Stomach (tissue), 9 donors: ENCODE data around the gene IQCM. TPM values are rescaled to one million over a fixed set of nuclear protein-coding genes. Genes with fewer than 3 reads are reported as not detected.

Source experiments
- DNase-seq, 2 donors: peaks; one replicate each; pipeline versions ENCODE4 v3.0.0 to v3.0.0-alpha.2; 2013 to 2019
- H3K27ac ChIP-seq, 5 donors: fragments of 200-600 bp in 4 of 5; sonication (generic) in 4 of 5; one replicate each; pipeline ENCODE4 v1.5.1; 2013 to 2019; ENCODE audit warnings: mild to moderate bottlenecking in 1 of 5, moderate library complexity in 1 of 5
- H3K27me3 ChIP-seq, 3 donors: fragments of 200-600 bp; sonication (generic); one replicate each; pipeline ENCODE4 v1.5.1; 2017 to 2019; ENCODE audit warnings: mixed run types in 1 of 3
- H3K36me3 ChIP-seq, 4 donors: fragments of 200-600 bp; sonication (generic); 1 replicate in 3 of 4; 2 replicates in 1 of 4; pipeline ENCODE4 v1.5.1; 2016 to 2019
- H3K4me1 ChIP-seq, 4 donors: fragments of 200-600 bp; sonication (generic); one replicate each; pipeline ENCODE4 v1.5.1; 2016 to 2019
- H3K4me3 ChIP-seq, 4 donors: fragments of 200-600 bp; sonication (generic) in 3 of 4; one replicate each; pipeline ENCODE4 v1.5.1; 2016 to 2019; ENCODE audit warnings: mild to moderate bottlenecking in 1 of 4
- H3K9me3 ChIP-seq, 4 donors: fragments of 200-600 bp; sonication (generic); one replicate each; pipeline ENCODE4 v1.5.1; 2016 to 2019
- CTCF ChIP-seq, 7 experiments: fragments of 450-650 bp in 4 of 7; fragments of 200-600 bp in 3 of 7; sonication (generic) in 3 of 7; IDR thresholded peaks; one replicate each; pipeline ENCODE4 v1.5.1; 2016 to 2019; ENCODE audit warnings: antibody characterized with exemption in 7 of 7, control low read depth in 2 of 7, mild to moderate bottlenecking in 1 of 7
- EP300 ChIP-seq: sonication (generic); formaldehyde crosslinking; IDR thresholded peaks from one replicate; pipeline ENCODE4 v1.6.1; 2017; ENCODE audit warnings: antibody characterized with exemption
- POLR2A ChIP-seq, 4 donors: fragments of 450-650 bp; IDR thresholded peaks; one replicate each; pipeline ENCODE4 v1.6.1; 2016; ENCODE audit warnings: antibody characterized with exemption in 4 of 4, control low read depth in 2 of 4, mild to moderate bottlenecking in 1 of 4, moderate library complexity in 1 of 4
- POLR2AphosphoS5 ChIP-seq, 3 donors: sonication (generic); formaldehyde crosslinking; IDR thresholded peaks; one replicate each; pipeline ENCODE4 v1.6.1; 2016; ENCODE audit warnings: antibody characterized with exemption in 3 of 3
- WGBS, 5 donors: extraction: QIAGEN DNeasy Blood & Tissue Kit in 3 of 5; methylation state at CpG; one replicate each; pipeline versions ENCODE4 v1.1.5 to v1.1.7; 2013 to 2018; 5-methylcytosine and 5-hydroxymethylcytosine counted together
- intact Hi-C: fragments of 100-400 bp; cut with DNase I; formaldehyde crosslinking; loops from one replicate; pipeline ENCODE4 v1.15.1; 2023; ENCODE audit warnings: low total_unique reads
- polyA plus RNA-seq, 3 donors: library from polyadenylated mRNA; stranded (reverse); fragments of 200-250 nt; gene quantifications; one replicate each; pipeline ENCODE4 v1.2.3, GENCODE V29; 2013
- total RNA-seq, 5 donors: library from RNA; depleted of rRNA; stranded (reverse); fragments of >200 nt; gene quantifications; one replicate each; pipeline versions ENCODE4 v1.1.0 to v1.2.3, GENCODE V29; 2014 to 2016
- donor health status: healthy with polysubstance abuse.
- donor health status: Bipolar disorder and iron deficiency.
- donor health status: healthy.

IQCM gene
- total and polyA plus RNA-seq, 8 donors: not detected

- 70 to 81% (median 74%) methylated on average over 1 of the region's 1 CpG for WGBS, 5 donors
These were observed 349.7 kb downstream of the IQCM start for GRCh38 chr4:149465955-149466354.

GRCh38 chr4:149443537-149443936 lies 372.1 kb downstream of the IQCM start:
- TF ChIP-seq EP300: no peak
- no peak for TF ChIP-seq POLR2A (IDR thresholded peaks at IDR 0.05)
- TF ChIP-seq CTCF (IDR thresholded peaks at IDR 0.05): no peak
- no peak for TF ChIP-seq POLR2AphosphoS5 (IDR thresholded peaks at IDR 0.05)
- H3K36me3 ChIP-seq: no peaks in the 10 kb centered on the region
- H3K4me1 ChIP-seq: no peaks in the 10 kb centered on the region
- H3K27ac ChIP-seq: no peak overlapping the region
- H3K4me3 ChIP-seq: no peak overlapping the region
- H3K27me3 ChIP-seq: no peaks in the 10 kb centered on the region
- intact Hi-C loops: no loop called here
- no peak for DNase-seq
- WGBS, 5 donors: 77 to 90% (median 79%) methylated on average over 2 of the region's 2 CpGs
- H3K9me3 ChIP-seq: no peaks in the 10 kb centered on the region

More at GRCh38 chr4:149465955-149466354, 349.7 kb downstream of the IQCM start:
- peaks cover 0 to 17% (median 12%) of the 10 kb centered on the region in 4 donors for H3K9me3 ChIP-seq
- peak in 1 of 2 donors; percentile 19 for DNase-seq
- no peak overlapping the region for H3K27ac ChIP-seq
- intact Hi-C loops: no loop called here
- no peaks in the 10 kb centered on the region for H3K4me1 ChIP-seq
- no peaks in the 10 kb centered on the region for H3K27me3 ChIP-seq
- TF ChIP-seq POLR2AphosphoS5 (IDR thresholded peaks at IDR 0.05) (no peak), EP300 (no peak), POLR2A (IDR thresholded peaks at IDR 0.05) (no peak), CTCF (IDR thresholded peaks at IDR 0.05) (no peak)
- no peaks in the 10 kb centered on the region for H3K36me3 ChIP-seq
- H3K4me3 ChIP-seq: no peak overlapping the region

- TF ChIP-seq EP300: no peak
- no peak for TF ChIP-seq POLR2AphosphoS5 (IDR thresholded peaks at IDR 0.05)
- no peak for TF ChIP-seq CTCF (IDR thresholded peaks at IDR 0.05)
- TF ChIP-seq POLR2A (IDR thresholded peaks at IDR 0.05): no peak
- intact Hi-C loops: no loop called here
- 65 to 81% (median 69%) methylated on average over 1 of the region's 1 CpG for WGBS, 5 donors
These were observed 374.3 kb downstream of the IQCM start for GRCh38 chr4:149441338-149441737.

GRCh38 chr4:149426461-149426860 lies 389.2 kb downstream of the IQCM start:
- H3K27ac ChIP-seq: no peak overlapping the region
- H3K36me3 ChIP-seq: no peaks in the 10 kb centered on the region
- intact Hi-C loops: no loop called here
- no peaks in the 10 kb centered on the region for H3K27me3 ChIP-seq
- no peak for DNase-seq
- TF ChIP-seq POLR2A (IDR thresholded peaks at IDR 0.05): no peak
- no peak for TF ChIP-seq POLR2AphosphoS5 (IDR thresholded peaks at IDR 0.05)
- TF ChIP-seq CTCF (IDR thresholded peaks at IDR 0.05): no peak
- TF ChIP-seq EP300: no peak
- H3K9me3 ChIP-seq: peaks cover 0 to 6% (median 0%) of the 10 kb centered on the region in 4 donors
- WGBS, 5 donors: 85 to 100% (median 90%) methylated on average over 1 of the region's 1 CpG
- H3K4me1 ChIP-seq: no peaks in the 10 kb centered on the region
- no peak overlapping the region for H3K4me3 ChIP-seq

More at GRCh38 chr4:149441338-149441737, 374.3 kb downstream of the IQCM start:
- Histone ChIP-seq H3K4me1 (no peaks in the 10 kb centered on the region), H3K36me3 (no peaks in the 10 kb centered on the region), H3K27me3 (no peaks in the 10 kb centered on the region), H3K9me3 (no peaks in the 10 kb centered on the region), H3K4me3 (no peak overlapping the region), H3K27ac (no peak overlapping the region)
- no peak for DNase-seq
